Naive thymus-derived CD4-positive, alpha-beta T cell (primary cell): ENCODE data around the gene TRAPPC11. TPM values are rescaled to one million over a fixed set of nuclear protein-coding genes. Genes with fewer than 3 reads are reported as not detected.

Experiments used
- ATAC-seq: fragments of 150-1000 bp; cut with Tn5 transposase; 2 replicates; pipeline ENCODE4 v1.10.0; 2021; ENCODE audit warnings: mild to moderate bottlenecking, moderate library complexity
- CTCF ChIA-PET: fragments of 350-600 bp; sonication (Branson Sonifier 250); formaldehyde crosslinking; loops from one replicate; lab custom pipeline; 2021; ENCODE audit warnings: antibody characterized with exemption; lab: Charles Lee
- POLR2A ChIA-PET: fragments of 350-600 bp; sonication (Branson Sonifier 250); formaldehyde crosslinking; loops from one replicate; lab custom pipeline; 2021; ENCODE audit warnings: antibody characterized with exemption, inconsistent platforms; lab: Charles Lee
- DNase-seq, 9 donors: peaks; one replicate each; pipeline versions ENCODE4 v3.0.0 to v3.0.0-alpha.2; 2020 to 2022; ENCODE audit warnings: mixed read lengths in 1 of 9
- H3K27ac ChIP-seq: one replicate; pipeline ENCODE4 v1.7.0; 2013; ENCODE audit warnings: mild to moderate bottlenecking, low read depth, low read length, moderate library complexity
- H3K27me3 ChIP-seq, 2 donors: one replicate each; pipeline ENCODE4 v1.7.0; 2013; ENCODE audit warnings: low read length in 2 of 2, mild to moderate bottlenecking in 2 of 2, moderate library complexity in 2 of 2; ENCODE audit not compliant: control insufficient read depth in 2 of 2, insufficient read depth in 2 of 2
- H3K36me3 ChIP-seq, 3 experiments: 1 replicate in 2 of 3; 2 replicates in 1 of 3; pipeline ENCODE4 v1.7.0; 2013; ENCODE audit warnings: low read length in 3 of 3, mild to moderate bottlenecking in 3 of 3, moderate library complexity in 1 of 3; ENCODE audit not compliant: insufficient read depth in 3 of 3, control insufficient read depth in 2 of 3
- H3K4me1 ChIP-seq, 2 donors: one replicate each; pipeline ENCODE4 v1.7.0; 2013; ENCODE audit warnings: low read length in 2 of 2, mild to moderate bottlenecking in 2 of 2, moderate library complexity in 1 of 2; ENCODE audit not compliant: control insufficient read depth in 2 of 2, insufficient read depth in 2 of 2
- H3K4me3 ChIP-seq: 2 replicates; pipeline ENCODE4 v1.7.0; 2013; ENCODE audit warnings: mild to moderate bottlenecking, low read length
- H3K9me3 ChIP-seq, 3 experiments: 1 replicate in 2 of 3; 2 replicates in 1 of 3; pipeline ENCODE4 v1.7.0; 2013; ENCODE audit warnings: low read length in 3 of 3; ENCODE audit not compliant: control insufficient read depth in 2 of 3
- H3K27ac Mint-ChIP-seq, 9 donors: one replicate each; pipeline ENCODE4 v1.8.0; 2020 to 2022; ENCODE audit warnings: mixed read lengths in 9 of 9, mild to moderate bottlenecking in 8 of 9, moderate library complexity in 5 of 9, inconsistent platforms in 2 of 9
- H3K27me3 Mint-ChIP-seq, 5 donors: one replicate each; pipeline ENCODE4 v1.8.0; 2021 to 2022; ENCODE audit warnings: mixed read lengths in 5 of 5, mild to moderate bottlenecking in 1 of 5
- H3K36me3 Mint-ChIP-seq, 5 donors: one replicate each; pipeline ENCODE4 v1.8.0; 2020 to 2022; ENCODE audit warnings: mixed read lengths in 5 of 5, mild to moderate bottlenecking in 3 of 5, inconsistent platforms in 1 of 5
- H3K4me1 Mint-ChIP-seq, 7 donors: one replicate each; pipeline ENCODE4 v1.8.0; 2020 to 2022; ENCODE audit warnings: mixed read lengths in 7 of 7, mild to moderate bottlenecking in 3 of 7, inconsistent platforms in 1 of 7
- H3K4me3 Mint-ChIP-seq, 10 donors: one replicate each; pipeline ENCODE4 v1.8.0; 2020 to 2022; ENCODE audit warnings: mild to moderate bottlenecking in 10 of 10, mixed read lengths in 10 of 10, moderate library complexity in 6 of 10, inconsistent platforms in 2 of 10
- H3K9me3 Mint-ChIP-seq, 11 donors: one replicate each; pipeline ENCODE4 v1.8.0; 2020 to 2022; ENCODE audit warnings: mixed read lengths in 11 of 11, mild to moderate bottlenecking in 4 of 11, inconsistent platforms in 1 of 11, moderate library complexity in 1 of 11
- intact Hi-C, 2 donors: fragments of 100-400 bp; cut with micrococcal nuclease; formaldehyde crosslinking; loops; one replicate each; pipeline ENCODE4 v1.15.1; 2023
- polyA plus RNA-seq, 2 donors: library from polyadenylated mRNA; unstranded; fragments of 300-500 nt; fragmentation: Illumina TruSeq; gene quantifications; one replicate each; pipeline ENCODE4 v1.2.3, GENCODE V29; 2021
- total RNA-seq, 6 experiments: library from RNA in 5 of 6; stranded (reverse) in 5 of 6; gene quantifications; 1 replicate in 5 of 6; 2 replicates in 1 of 6; pipeline ENCODE4 v1.2.3 and lab custom pipeline; 2021 to 2026

Gene TRAPPC11
- total RNA-seq (10 to 100 TPM; 26.3 to 48.8 (median 35.6) TPM), polyA plus RNA-seq (10 to 100 TPM; 20.1 to 24.3 TPM), total RNA-seq (lab: John Stamatoyannopoulos, UW) (52.9 reads per million, percentile 72 among the genes with 10 or more reads in this experiment)

DNA sequence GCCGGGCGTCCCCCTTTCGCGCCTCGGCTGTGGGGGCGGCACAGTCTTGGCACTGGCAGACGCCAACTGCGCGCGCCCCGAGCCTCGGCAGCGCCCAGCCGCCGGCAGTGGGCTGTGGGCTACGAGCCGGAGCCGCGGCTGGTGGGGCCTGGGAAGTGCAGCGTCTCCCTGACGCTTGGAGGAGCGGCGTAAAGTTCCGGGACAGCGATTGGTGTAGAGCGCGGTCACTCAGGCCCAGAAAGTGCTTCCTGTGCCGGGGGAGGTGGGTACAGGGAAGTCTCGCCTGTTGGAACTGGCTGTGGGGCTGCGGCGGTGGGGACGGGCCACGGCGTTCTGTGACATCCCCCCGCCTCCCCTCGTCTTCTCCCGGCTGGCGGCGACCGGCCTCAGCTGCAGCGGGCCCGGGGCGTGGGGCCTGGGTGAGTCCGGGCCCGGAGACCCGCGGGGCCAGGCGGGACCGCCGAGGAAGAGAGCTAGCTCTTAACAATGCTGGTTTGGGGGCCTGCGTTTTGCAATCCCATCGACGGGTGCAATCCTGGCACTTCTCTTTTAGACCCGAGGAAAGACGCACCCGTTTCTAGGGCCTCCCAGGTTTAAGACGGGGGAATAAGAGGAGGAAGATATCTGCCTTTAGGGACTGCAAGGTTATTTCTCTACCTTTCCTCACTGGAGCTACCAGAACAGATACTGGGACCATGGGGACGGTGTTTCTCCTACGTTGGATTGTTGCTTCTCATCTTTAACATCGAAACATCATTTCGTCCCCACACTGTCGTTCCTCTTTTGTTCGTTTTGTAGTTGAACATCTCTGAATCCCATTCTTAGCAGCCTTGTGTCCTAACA is at the start of gene TRAPPC11, which contains the start of gene RWDD4:
TSS of gene TRAPPC11 (plus strand) at position 265 of the 843 bp plus-strand sequence. CDS start 4,575 bp downstream, outside the sequence.
TSS of gene RWDD4 (minus strand) at position 157 of the 843 bp plus-strand sequence. CDS start 233 bp downstream, outside the sequence.
- Histone ChIP-seq H3K4me1 (peaks cover 14 to 19% of the 10 kb centered on the region in 2 donors), H3K27ac (peak within 1 kb of the TSS; percentile 96), H3K4me3 (peak within 1 kb of the TSS; percentile 87), H3K27me3 (no peaks in the 10 kb centered on the region), H3K9me3 (no peaks in the 10 kb centered on the region), H3K36me3 (peaks cover 0 to 4% (median 0%) of the 10 kb centered on the region in 3 experiments)
- POLR2A ChIA-PET = interaction anchor here (0.7 to 2.5 kb wide), 5 partner anchors 11 to 225 kb away, joined by 3 to 16 read pairs (median 5); partner anchors contain the start of gene CDKN2AIP
- no peaks in the 10 kb centered on the region for H3K27me3 Mint-ChIP-seq
- ATAC-seq (peak; percentile 99), DNase-seq (peak; percentile 83 to 97 (median 95))
- H3K27ac Mint-ChIP-seq = peak within 1 kb of the TSS; percentile 90 to 99 (median 95)
- peaks cover 5 to 11% (median 6%) of the 10 kb centered on the region in 5 donors for H3K36me3 Mint-ChIP-seq
- no peaks in the 10 kb centered on the region for H3K9me3 Mint-ChIP-seq
- CTCF ChIA-PET = no interaction called here
- H3K4me1 Mint-ChIP-seq = peaks cover 35 to 48% (median 38%) of the 10 kb centered on the region in 7 donors
- intact Hi-C loops = loop anchor here (1.0 to 10.0 kb wide), 16 partner anchors 62 to 1812 kb away; partner anchors contain the start of genes ANKRD37 (in 2 of the 2), CASP3 (in 2 of the 2), CDKN2AIP (in 2 of the 2) and DCTD (in 2 of the 2)
- peak within 1 kb of the TSS; percentile 91 to 98 (median 96) for H3K4me3 Mint-ChIP-seq

GRCh38 chr4:183610033-183610432 is 49.1 kb upstream of the TRAPPC11 start:
- peaks cover 0 to 1% (median 0%) of the 10 kb centered on the region in 11 donors for H3K9me3 Mint-ChIP-seq
- no peaks in the 10 kb centered on the region for H3K4me1 Mint-ChIP-seq
- no peak for DNase-seq
- intact Hi-C loops = no loop called here
- Histone ChIP-seq H3K27me3 (no peaks in the 10 kb centered on the region), H3K36me3 (no peaks in the 10 kb centered on the region), H3K4me1 (no peaks in the 10 kb centered on the region), H3K9me3 (no peaks in the 10 kb centered on the region), H3K4me3 (no peak overlapping the region), H3K27ac (no peak overlapping the region)
- H3K27ac Mint-ChIP-seq = no peak overlapping the region
- ChIA-PET CTCF (no interaction called here), POLR2A (no interaction called here)
- ATAC-seq = no peak
- no peak overlapping the region for H3K4me3 Mint-ChIP-seq
- no peaks in the 10 kb centered on the region for H3K36me3 Mint-ChIP-seq
- peaks cover 5 to 17% (median 7%) of the 10 kb centered on the region in 5 donors for H3K27me3 Mint-ChIP-seq

DNA sequence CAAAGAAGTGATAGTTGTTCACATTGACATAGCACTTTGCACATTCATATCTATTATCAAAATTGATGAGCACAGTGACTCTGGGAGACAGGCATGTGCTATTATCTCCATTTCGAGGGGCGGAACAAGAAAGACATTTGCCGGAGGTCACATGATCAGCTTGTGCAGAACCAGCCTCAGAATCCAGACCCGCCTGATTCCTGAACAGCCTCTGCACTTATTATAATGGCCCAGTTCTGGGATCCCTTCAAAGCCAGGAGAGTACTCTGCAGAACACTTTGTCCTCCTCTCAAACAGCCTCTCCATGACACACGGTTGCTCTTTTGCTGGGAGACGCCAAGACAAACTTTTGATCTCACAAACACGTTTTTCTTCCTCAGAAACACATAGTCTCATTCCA is 48.5 kb upstream of the TRAPPC11 start:
- Histone ChIP-seq H3K36me3 (no peaks in the 10 kb centered on the region), H3K27ac (no peak overlapping the region), H3K9me3 (no peaks in the 10 kb centered on the region), H3K4me1 (no peaks in the 10 kb centered on the region), H3K27me3 (no peaks in the 10 kb centered on the region), H3K4me3 (no peak overlapping the region)
- ATAC-seq = no peak
- peaks cover 7 to 22% (median 8%) of the 10 kb centered on the region in 5 donors for H3K27me3 Mint-ChIP-seq
- no peaks in the 10 kb centered on the region for H3K4me1 Mint-ChIP-seq
- ChIA-PET POLR2A (no interaction called here), CTCF (no interaction called here)
- H3K9me3 Mint-ChIP-seq = peaks cover 0 to 1% (median 0%) of the 10 kb centered on the region in 11 donors
- no peak overlapping the region for H3K27ac Mint-ChIP-seq
- H3K4me3 Mint-ChIP-seq = no peak overlapping the region
- intact Hi-C loops = no loop called here
- H3K36me3 Mint-ChIP-seq = no peaks in the 10 kb centered on the region
- no peak for DNase-seq

DNA sequence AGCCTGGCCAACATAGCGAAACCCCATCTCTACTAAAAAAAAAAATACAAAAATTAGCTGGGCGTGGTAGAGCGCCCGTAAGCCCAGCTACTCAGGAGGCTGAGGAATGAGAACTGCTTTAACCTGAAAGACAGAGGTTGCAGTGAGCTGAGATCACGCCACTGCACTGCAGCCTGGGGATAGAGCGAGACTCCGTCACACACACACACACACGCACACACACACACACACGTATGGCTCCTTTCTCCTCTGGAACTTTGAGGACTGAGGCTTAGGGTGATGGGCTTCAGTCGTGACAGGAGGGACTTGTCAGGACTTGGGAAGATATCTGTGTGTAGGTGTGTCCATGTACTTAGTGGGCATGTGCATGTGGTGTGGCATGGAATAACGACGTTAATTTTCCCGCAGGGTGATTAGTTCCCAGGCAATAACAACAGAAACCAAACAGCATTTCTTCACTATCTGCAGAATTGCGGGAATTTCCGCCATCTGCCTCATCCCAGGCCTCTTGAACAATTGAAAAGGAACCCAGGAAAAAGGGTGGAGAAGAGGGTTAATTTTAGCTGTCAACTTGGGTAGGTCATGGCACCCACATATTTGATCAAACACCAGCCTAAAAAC is 47.8 kb upstream of the TRAPPC11 start:
- H3K4me3 Mint-ChIP-seq = no peak overlapping the region
- no peak for ATAC-seq
- peaks cover 0 to 1% (median 0%) of the 10 kb centered on the region in 11 donors for H3K9me3 Mint-ChIP-seq
- H3K4me1 ChIP-seq = no peaks in the 10 kb centered on the region
- H3K27me3 ChIP-seq = no peaks in the 10 kb centered on the region
- H3K9me3 ChIP-seq = no peaks in the 10 kb centered on the region
- DNase-seq = no peak
- H3K27ac ChIP-seq = no peak overlapping the region
- H3K36me3 ChIP-seq = no peaks in the 10 kb centered on the region
- no peaks in the 10 kb centered on the region for H3K36me3 Mint-ChIP-seq
- peaks cover 7 to 28% (median 10%) of the 10 kb centered on the region in 5 donors for H3K27me3 Mint-ChIP-seq
- H3K27ac Mint-ChIP-seq = no peak overlapping the region
- ChIA-PET POLR2A (no interaction called here), CTCF (no interaction called here)
- H3K4me3 ChIP-seq = no peak overlapping the region
- no peaks in the 10 kb centered on the region for H3K4me1 Mint-ChIP-seq
- intact Hi-C loops = no loop called here

DNA sequence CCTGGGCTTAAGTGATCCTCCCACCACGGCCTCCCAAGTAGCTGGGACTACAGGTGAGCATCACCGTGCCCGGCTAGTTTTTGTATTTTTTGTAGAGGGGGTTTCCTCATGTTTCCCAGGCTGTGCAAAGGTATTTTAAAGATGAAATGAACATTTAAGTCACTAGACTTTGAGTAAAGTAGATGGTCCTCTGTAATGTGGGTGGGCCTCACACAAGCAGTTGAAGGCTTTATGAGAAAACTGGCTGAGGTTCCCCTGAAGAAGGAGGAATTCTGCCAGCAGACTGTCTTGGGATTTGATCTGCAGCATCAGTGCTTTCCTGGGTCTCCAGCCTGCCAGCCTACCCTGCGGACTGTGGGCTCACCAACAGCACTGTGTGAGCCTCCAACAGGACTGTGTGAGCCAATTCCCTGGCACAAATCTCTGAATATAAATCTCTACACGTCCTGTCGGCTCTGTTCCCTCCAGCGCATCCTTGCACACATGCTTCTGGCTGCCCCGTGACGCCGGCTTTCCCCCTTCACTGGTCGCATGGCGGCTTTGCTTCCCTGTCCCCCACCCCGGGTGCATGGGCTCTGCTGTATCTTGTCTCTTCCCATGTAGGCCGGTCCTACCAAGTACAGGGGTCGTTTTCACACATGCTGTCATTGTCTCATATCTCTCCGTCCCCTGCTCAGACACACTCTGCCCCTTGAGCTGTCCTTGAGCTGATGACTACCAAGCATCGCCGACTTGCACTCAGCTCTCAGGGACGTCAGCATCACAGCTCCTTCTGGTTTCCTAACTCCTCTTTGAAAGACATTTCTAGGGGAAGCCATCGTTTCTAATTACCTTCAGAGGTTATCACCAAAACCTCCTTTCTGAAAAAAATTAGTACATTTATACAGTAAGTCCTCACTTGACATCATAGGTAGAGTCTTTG is 46.5 kb upstream of the TRAPPC11 start:
- H3K4me1 ChIP-seq = no peaks in the 10 kb centered on the region
- ATAC-seq (no peak), DNase-seq (no peak)
- CTCF ChIA-PET = interaction anchor here (1.3 kb wide), 1 partner anchor 139 kb away, joined by 3 read pairs; no protein-coding TSS in a partner anchor
- no peak overlapping the region for H3K4me3 ChIP-seq
- H3K4me1 Mint-ChIP-seq = no peaks in the 10 kb centered on the region
- no peaks in the 10 kb centered on the region for H3K27me3 ChIP-seq
- intact Hi-C loops = no loop called here
- no peak overlapping the region for H3K27ac Mint-ChIP-seq
- no peaks in the 10 kb centered on the region for H3K36me3 ChIP-seq
- H3K27me3 Mint-ChIP-seq = peaks cover 0 to 21% (median 10%) of the 10 kb centered on the region in 5 donors
- POLR2A ChIA-PET = no interaction called here
- no peaks in the 10 kb centered on the region for H3K9me3 ChIP-seq
- peaks cover 0 to 1% (median 0%) of the 10 kb centered on the region in 11 donors for H3K9me3 Mint-ChIP-seq
- no peak overlapping the region for H3K4me3 Mint-ChIP-seq
- H3K27ac ChIP-seq = no peak overlapping the region
- H3K36me3 Mint-ChIP-seq = no peaks in the 10 kb centered on the region

DNA sequence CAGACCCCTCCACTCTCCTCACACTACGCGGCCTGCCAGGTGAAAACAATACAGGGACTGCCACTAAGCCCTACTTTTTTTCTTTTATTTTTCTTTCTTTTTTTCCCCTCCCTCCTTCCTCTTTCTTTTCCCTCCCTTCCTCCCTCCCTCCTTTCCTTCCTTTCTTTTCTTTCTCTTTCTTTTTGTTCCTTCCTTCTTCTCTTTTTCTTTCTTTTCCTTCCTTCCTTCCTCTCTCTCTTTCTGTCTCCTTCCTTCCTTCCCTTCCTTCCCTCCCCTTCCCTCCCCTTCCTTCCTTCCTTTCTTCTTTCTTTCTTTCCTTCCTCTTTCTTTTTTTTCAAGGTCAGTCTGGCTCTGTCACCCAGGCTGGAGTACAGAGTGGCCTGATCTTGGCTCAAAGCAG is 42.0 kb upstream of the TRAPPC11 start:
- no peak overlapping the region for H3K27ac ChIP-seq

More for the DNA sequence above, 42.0 kb upstream of the TRAPPC11 start:
- no peaks in the 10 kb centered on the region for H3K9me3 ChIP-seq
- H3K4me1 ChIP-seq = no peaks in the 10 kb centered on the region
- Mint-ChIP-seq H3K27ac (no peak overlapping the region), H3K4me1 (peaks cover 0 to 3% (median 0%) of the 10 kb centered on the region in 7 donors), H3K36me3 (no peaks in the 10 kb centered on the region), H3K9me3 (peaks cover 0 to 1% (median 0%) of the 10 kb centered on the region in 11 donors), H3K27me3 (peaks cover 0 to 26% (median 10%) of the 10 kb centered on the region in 5 donors), H3K4me3 (no peak overlapping the region)
- no peaks in the 10 kb centered on the region for H3K36me3 ChIP-seq
- no peak for DNase-seq
- H3K27me3 ChIP-seq = no peaks in the 10 kb centered on the region
- POLR2A ChIA-PET = no interaction called here
- H3K4me3 ChIP-seq = no peak overlapping the region
- intact Hi-C loops = no loop called here
- CTCF ChIA-PET = interaction anchor here (0.7 kb wide), 1 partner anchor 11 kb away, joined by 3 read pairs; no protein-coding TSS in a partner anchor
- no peak for ATAC-seq
